ENCODE measurements around the gene EMP3. TPM values are rescaled to one million over a fixed set of nuclear protein-coding genes. Genes with fewer than 3 reads are reported as not detected.

The EMP3 gene
- total RNA-seq: 125 and 282 TPM in 2 replicates

GRCh38 chr19:48325265-48325910 is at the start of gene EMP3:
Gene EMP3, plus strand, starts transcription at chr19:48325552. Its CDS starts 1,293 bp downstream, at chr19:48326845.

GRCh38 chr19:48363810-48364597 is 38.7 kb downstream of the EMP3 start, which contains the start of the genes SYNGR4 and TMEM143:
Gene SYNGR4, plus strand, starts transcription at chr19:48364367. Its CDS starts 1,476 bp downstream, at chr19:48365843.
Gene TMEM143, minus strand, starts transcription at chr19:48363940. Its CDS starts 20 bp downstream, at chr19:48363920.

Other genes with a start within 250 kb of the EMP3 start
- 0.51 and 1.3 TPM in 2 replicates for gene PLA2G4C, start 214.7 kb upstream of the EMP3 start, total RNA-seq
- gene LIG1, start 155.2 kb upstream of the EMP3 start, total RNA-seq: 4.8 and 7.7 TPM in 2 replicates
- gene ZSWIM9, start 154.9 kb upstream of the EMP3 start, total RNA-seq: 0.82 and 1.5 TPM in 2 replicates
- gene CARD8, start 69.6 kb upstream of the EMP3 start, total RNA-seq: 6.4 and 7.8 TPM in 2 replicates
- gene ZNF114, start 55.5 kb upstream of the EMP3 start, total RNA-seq: 0.12 TPM in 1 of 2 replicates, not detected in the other
- 3.7 and 20.3 TPM in 2 replicates for gene TMEM143, start 38.4 kb downstream of the EMP3 start, total RNA-seq
- gene SYNGR4, start 38.8 kb downstream of the EMP3 start, total RNA-seq: not detected in 2 replicates
- 222 and 228 TPM in 2 replicates for gene KDELR1, start 66.0 kb downstream of the EMP3 start, total RNA-seq
- 1.4 and 5.0 TPM in 2 replicates for gene GRIN2D, start 68.1 kb downstream of the EMP3 start, total RNA-seq
- 17.7 and 23.2 TPM in 2 replicates for gene GRWD1, start 120.4 kb downstream of the EMP3 start, total RNA-seq
- gene KCNJ14, start 130.0 kb downstream of the EMP3 start, total RNA-seq: 0.35 and 1.8 TPM in 2 replicates
- gene CYTH2, start 143.8 kb downstream of the EMP3 start, total RNA-seq: 28.1 and 37.5 TPM in 2 replicates
- not detected in 2 replicates for gene LMTK3, start 186.3 kb downstream of the EMP3 start, total RNA-seq
- 0.23 TPM in 1 of 2 replicates, not detected in the other for gene SULT2B1, start 226.6 kb downstream of the EMP3 start, total RNA-seq

Measured in pericardium fibroblast (primary cell).